ACHN (cell line): ENCODE data around the gene INTS3.
"Not testable (repeated sequence)": the region's sequence is repeated elsewhere in the genome, so short reads cannot be mapped to it uniquely, and the experiment has no call there.

ENCODE experiments used
- DNase-seq: peaks from one replicate; pipeline ENCODE4 v3.0.0-alpha.2; 2015
- in situ Hi-C: cut with HindIII; loops from 2 replicates; pipeline ENCODE4 v1.10.0; 2017; ENCODE audit warnings: low sequenced_read_pairs, low pct_ligation_motif_present, low pct_unique_long_range_greater_than_20kb

INTS3 gene

GRCh38 chr1:153748903-153749302, 21.1 kb downstream of the INTS3 start:
- no peak for DNase-seq
- in situ Hi-C loops, result no loop called here

- DNase-seq, result peak; percentile 89
- in situ Hi-C loops, result no loop called here
Observed at GRCh38 chr1:153749408-153750005, 21.7 kb downstream of the INTS3 start.

- in situ Hi-C loops, result no loop called here
- DNase-seq, result peak; percentile 82
Observed at GRCh38 chr1:153750026-153750995, 22.5 kb downstream of the INTS3 start.

- in situ Hi-C loops, result no loop called here
- peak; percentile 36 for DNase-seq
Observed at GRCh38 chr1:153752072-153752471, 24.2 kb downstream of the INTS3 start.

GRCh38 chr1:153752571-153753195, 24.8 kb downstream of the INTS3 start:
- DNase-seq, result peak; percentile 97
- in situ Hi-C loops, result no loop called here

- DNase-seq, result no peak
- in situ Hi-C loops, result no loop called here
Observed at GRCh38 chr1:153754266-153754665, 26.4 kb downstream of the INTS3 start.

- in situ Hi-C loops, result no loop called here
- DNase-seq, result no peak
Observed at GRCh38 chr1:153760440-153760839, 32.6 kb downstream of the INTS3 start.

GRCh38 chr1:153763365-153764225, 35.7 kb downstream of the INTS3 start:
- DNase-seq, result no peak
- in situ Hi-C loops, result no loop called here

GRCh38 chr1:153764310-153764709, 36.5 kb downstream of the INTS3 start:
- no peak for DNase-seq
- in situ Hi-C loops, result no loop called here

GRCh38 chr1:153766663-153767062, 38.8 kb downstream of the INTS3 start:
- in situ Hi-C loops, DNase-seq: not testable (repeated sequence)

- no peak for DNase-seq
- in situ Hi-C loops, result no loop called here
Observed at GRCh38 chr1:153767519-153767918, 39.7 kb downstream of the INTS3 start.

- in situ Hi-C loops, result no loop called here
- no peak for DNase-seq
Observed at GRCh38 chr1:153768316-153769181, 40.7 kb downstream of the INTS3 start.

GRCh38 chr1:153769221-153769620, 41.4 kb downstream of the INTS3 start:
- no peak for DNase-seq
- in situ Hi-C loops, result no loop called here

- no peak for DNase-seq
- in situ Hi-C loops, result no loop called here
Observed at GRCh38 chr1:153770797-153771196, 42.9 kb downstream of the INTS3 start.

GRCh38 chr1:153771261-153771660, 43.4 kb downstream of the INTS3 start:
- in situ Hi-C loops, result no loop called here
- DNase-seq, result no peak

- peak; percentile 29 for DNase-seq
- in situ Hi-C loops, result no loop called here
Observed at GRCh38 chr1:153771841-153772593, 44.2 kb downstream of the INTS3 start.
